Hippocampal formation (tissue), 2 donors: ENCODE measurements around the gene RRAD.
A peak's percentile ranks its signal among the peaks of the same experiment; 100 is the strongest.

Experiments used
- DNase-seq, 2 donors: peaks; one replicate each; lab custom pipeline; 2025; lab: John Stamatoyannopoulos, UW

The RRAD gene

GRCh38 chr16:66934138-66934838 is 9.0 kb upstream of the RRAD start, which contains the start of gene CIAO2B:
TSS of gene CIAO2B (minus strand) at chr16:66934402. CDS start at chr16:66934364, 38 bp downstream.
- DNase-seq, result peak; percentile 65 to 80

- DNase-seq, result no peak
These were observed 8.4 kb upstream of the RRAD start for GRCh38 chr16:66933776-66934137.

GRCh38 chr16:66932076-66932475 is 6.7 kb upstream of the RRAD start:
- DNase-seq, result no peak

GRCh38 chr16:66931665-66932064 is 6.3 kb upstream of the RRAD start:
- DNase-seq, result no peak

GRCh38 chr16:66930189-66930588 is 4.9 kb upstream of the RRAD start:
- no peak for DNase-seq

- DNase-seq, result no peak
These were observed 3.5 kb upstream of the RRAD start for GRCh38 chr16:66928702-66929388.

GRCh38 chr16:66927918-66928649 is 2.7 kb upstream of the RRAD start:
- no peak for DNase-seq

- no peak for DNase-seq
These were observed 1.7 kb upstream of the RRAD start for GRCh38 chr16:66926961-66927436.

GRCh38 chr16:66926171-66926947 is 1.0 kb upstream of the RRAD start:
- no peak for DNase-seq

GRCh38 chr16:66924527-66925321 is 611 bp downstream of the RRAD start:
- DNase-seq, result no peak

GRCh38 chr16:66923866-66924265 is 1.5 kb downstream of the RRAD start:
- no peak for DNase-seq

GRCh38 chr16:66923247-66923731 is 2.0 kb downstream of the RRAD start:
- DNase-seq, result no peak

- DNase-seq, result no peak
These were observed 3.4 kb downstream of the RRAD start for GRCh38 chr16:66921729-66922450.

- DNase-seq, result no peak
These were observed 4.2 kb downstream of the RRAD start for GRCh38 chr16:66920924-66921680.

- no peak for DNase-seq
These were observed 5.1 kb downstream of the RRAD start for GRCh38 chr16:66920299-66920590.

GRCh38 chr16:66919569-66920298 is 5.6 kb downstream of the RRAD start:
- DNase-seq, result no peak

- no peak for DNase-seq
These were observed 6.3 kb downstream of the RRAD start, which contains the start of gene CDH16 for GRCh38 chr16:66918803-66919568. TSS of gene CDH16 (minus strand) at chr16:66918885. CDS start at chr16:66918065, 820 bp downstream.

GRCh38 chr16:66918355-66918754 is 7.0 kb downstream of the RRAD start:
- no peak for DNase-seq
